CD1c-positive myeloid dendritic cell (primary cell): ENCODE measurements around the gene TEN1.
A peak's percentile ranks its signal among the peaks of the same experiment; 100 is the strongest.
"Not testable (repeated sequence)": the region's sequence is repeated elsewhere in the genome, so short reads cannot be mapped to it uniquely, and the experiment has no call there.

Experiments
- DNase-seq: peaks from one replicate; pipeline ENCODE4 v3.0.0-alpha.2; 2016; ENCODE audit errors: extremely low spot score

Gene TEN1

DNA sequence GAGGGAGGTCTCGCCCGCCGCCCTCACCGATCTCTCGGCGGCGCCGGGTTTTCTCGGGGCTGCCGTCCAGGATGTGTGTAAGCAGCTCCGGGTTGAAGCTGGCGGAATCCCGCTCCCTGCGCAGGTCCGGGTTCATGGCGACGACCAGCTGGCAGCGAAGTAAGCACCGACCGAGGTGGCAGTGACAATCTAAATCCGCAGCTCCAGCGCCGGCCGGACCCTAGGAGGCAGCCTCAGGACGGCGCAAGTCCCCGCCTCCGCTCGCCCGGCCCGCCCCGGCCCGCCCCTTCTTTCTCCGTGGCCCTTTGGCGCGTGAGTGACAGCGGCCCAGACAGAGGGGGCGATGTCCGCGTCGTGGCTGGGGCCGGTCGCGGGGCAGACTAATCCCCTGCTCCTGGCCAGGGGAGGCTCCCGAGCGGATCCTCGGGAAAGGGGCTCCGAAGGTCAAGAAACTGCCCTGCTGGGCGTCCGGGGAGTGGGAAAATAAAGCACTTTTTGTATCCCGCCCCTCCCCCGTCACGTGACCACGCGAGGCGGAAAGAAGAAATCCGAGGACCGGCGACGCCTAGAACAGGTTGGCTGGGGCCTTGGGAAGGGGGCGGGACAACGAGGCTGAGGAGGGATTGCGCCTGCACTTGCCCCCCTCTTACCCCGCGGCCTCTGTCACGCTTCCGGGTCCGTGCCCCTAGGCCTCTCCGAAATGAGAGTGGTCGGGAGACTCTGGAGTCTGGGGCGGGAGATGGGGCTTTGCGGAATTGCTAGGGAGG, at the start of gene TEN1, which contains the start of gene ACOX1:
TEN1 (plus strand) TSS at position 303 of the 767 bp plus-strand sequence. CDS start 6,953 bp downstream, outside the sequence.
ACOX1 (minus strand) TSS at position 229 of the 767 bp plus-strand sequence; CDS start at position 136, 93 bp downstream.
- peak; percentile 95 for DNase-seq

GRCh38 chr17:75931062-75931461, 48.0 kb upstream of the TEN1 start:
- DNase-seq, result no peak

DNA sequence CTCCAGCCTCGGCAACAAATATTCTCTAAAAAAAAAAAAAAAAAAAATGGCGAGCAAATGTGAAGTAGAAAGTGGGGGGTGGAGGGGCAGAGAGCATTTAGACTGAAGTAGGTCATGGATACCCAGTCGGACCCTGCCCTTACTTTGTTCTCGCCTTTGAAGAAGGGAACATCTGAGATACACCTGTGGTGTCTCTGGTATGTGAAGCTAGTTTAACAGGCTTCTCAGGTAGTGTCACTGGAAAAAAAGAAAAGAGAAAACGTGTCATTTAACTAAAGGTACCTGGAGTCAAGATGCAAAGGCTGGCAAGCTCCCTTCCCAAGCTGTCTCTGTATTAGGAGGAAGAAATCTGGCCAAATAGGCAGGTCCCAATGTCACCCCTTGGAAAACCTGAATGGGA, 46.2 kb upstream of the TEN1 start:
- DNase-seq, result no peak

DNA sequence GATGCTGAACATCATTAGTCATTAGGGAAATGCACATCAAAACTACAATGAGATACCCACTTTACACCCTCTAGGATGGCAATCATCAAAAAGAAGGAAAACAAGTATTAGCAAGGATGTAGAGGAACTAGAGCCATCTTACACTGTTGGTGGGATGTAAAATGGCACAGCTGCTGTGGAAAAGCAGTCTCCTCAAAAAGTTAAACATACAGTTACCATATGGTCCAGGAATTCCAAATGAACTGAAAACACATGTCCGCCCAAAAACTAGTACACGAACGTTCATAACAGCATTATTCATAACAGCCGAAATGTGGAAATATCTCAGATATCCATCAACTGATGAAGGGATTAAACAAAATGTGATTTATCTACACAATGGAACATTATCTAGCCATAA, 45.2 kb upstream of the TEN1 start:
- no peak for DNase-seq

DNA sequence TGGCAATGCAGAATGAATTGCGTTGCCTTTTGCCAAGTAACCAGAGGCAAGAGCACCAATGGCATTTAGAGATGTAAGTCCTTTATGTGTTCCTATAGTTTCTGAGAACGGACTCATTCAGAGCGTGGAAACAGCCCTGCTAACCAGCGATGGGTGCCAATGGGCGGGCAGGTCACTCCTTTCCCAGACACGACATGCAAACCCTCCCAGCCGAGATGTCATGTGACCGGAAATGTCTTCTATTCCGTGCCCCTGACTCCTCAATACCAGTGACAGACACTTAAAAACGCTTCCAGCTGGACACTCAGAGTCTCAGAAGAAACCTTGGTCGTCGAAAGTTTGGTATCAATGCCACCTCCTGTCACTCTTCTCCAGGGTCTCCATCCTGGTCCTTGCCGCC, 41.4 kb upstream of the TEN1 start:
- no peak for DNase-seq

GRCh38 chr17:75940727-75941441, 38.2 kb upstream of the TEN1 start, which contains the start of gene FBF1:
Gene FBF1, minus strand, starts transcription at chr17:75941042. Its CDS starts 2,893 bp downstream, at chr17:75938149.
- peak; percentile 96 for DNase-seq

DNA sequence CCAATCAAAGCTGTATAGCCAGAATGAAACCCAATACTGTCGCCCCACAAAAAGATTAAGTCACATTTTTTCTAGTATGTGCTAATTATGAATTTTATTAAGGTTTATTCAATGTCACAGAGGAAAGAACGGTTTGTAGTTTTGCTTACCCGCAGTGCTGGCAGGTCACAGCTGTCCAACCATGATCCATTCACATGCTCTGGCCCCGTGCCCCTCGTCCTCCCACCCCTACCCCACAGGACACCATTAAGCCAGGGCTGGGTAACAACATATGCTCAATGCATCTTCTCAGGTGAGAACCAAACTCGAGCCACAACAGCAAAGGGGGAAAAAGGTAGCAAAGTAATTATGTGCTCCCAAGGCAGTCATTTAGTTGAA, 37.6 kb upstream of the TEN1 start:
- DNase-seq, result no peak

DNA sequence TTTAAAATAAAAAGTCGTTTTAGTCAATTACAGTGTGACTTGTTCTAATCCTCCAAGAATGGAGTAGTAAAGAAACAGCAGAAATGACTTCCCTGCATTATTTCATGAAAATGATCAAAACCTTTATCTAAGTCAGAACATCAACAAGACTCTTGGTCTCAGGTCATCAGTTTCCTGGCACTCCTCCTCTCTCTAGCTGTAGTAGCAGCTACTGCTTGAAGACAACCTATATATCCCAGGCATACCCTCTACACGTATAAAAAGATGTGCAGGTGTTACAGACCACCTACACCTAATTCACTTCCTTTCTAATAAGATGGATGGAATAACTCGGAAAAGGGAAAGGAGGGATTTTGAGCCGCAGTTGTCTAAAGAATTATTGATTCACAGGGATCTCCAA, 36.6 kb upstream of the TEN1 start:
- DNase-seq, result no peak

GRCh38 chr17:75943491-75943890, 35.5 kb upstream of the TEN1 start:
- no peak for DNase-seq

- DNase-seq, result no peak
These were observed 33.8 kb upstream of the TEN1 start for GRCh38 chr17:75945211-75945610.

DNA sequence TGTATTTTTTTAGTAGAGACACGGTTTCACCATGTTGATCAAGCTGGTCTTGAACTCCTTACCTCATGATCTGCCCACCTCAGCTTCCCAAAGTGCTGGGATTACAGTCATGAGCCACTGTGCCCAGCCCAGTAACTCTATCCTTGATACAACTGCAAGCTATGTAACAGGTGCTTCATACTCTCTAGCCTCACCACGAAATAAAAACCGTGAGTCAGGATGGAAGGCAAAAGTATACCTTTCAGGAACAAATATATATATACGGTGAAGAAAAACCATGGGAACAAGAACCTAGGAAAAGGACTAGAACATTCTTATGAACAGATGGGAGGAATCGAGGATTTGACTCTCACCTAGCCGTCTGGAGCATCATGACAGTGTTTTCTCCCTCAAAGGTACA, 28.6 kb upstream of the TEN1 start:
- DNase-seq, result no peak

DNA sequence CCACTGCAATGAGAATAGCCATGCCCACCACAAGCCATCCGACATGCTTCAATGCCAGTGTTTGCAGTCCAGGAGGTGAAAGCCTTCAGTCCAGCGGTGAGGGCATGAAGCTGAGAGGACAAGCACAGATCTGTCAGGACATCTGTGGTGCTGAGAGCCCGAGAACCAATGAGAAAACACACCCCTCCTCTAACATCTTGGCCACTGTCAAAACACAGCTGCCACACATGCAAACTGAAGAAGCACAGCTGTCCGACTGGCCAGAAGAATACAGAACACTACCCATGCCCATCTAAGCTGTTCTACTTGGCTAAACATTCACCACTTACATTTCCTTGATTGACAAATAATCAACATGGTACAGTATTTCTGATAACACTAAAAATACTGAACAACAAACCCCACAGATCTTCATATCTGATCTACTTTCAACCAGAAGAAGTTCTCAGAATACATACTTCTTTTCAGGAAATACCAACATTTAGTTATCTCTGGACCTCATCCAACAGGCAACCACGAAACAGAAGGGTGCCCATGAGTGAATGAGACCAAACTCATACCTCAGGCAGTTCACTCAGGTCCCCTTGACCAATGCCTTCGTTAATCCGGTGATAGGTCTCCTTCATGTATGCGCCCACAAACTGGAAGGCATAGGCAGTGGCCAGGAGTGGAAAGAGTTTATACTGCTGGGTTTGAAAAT, 28.0 kb upstream of the TEN1 start:
- DNase-seq, result no peak

- no peak for DNase-seq
These were observed 19.8 kb upstream of the TEN1 start for GRCh38 chr17:75959051-75959838.

DNA sequence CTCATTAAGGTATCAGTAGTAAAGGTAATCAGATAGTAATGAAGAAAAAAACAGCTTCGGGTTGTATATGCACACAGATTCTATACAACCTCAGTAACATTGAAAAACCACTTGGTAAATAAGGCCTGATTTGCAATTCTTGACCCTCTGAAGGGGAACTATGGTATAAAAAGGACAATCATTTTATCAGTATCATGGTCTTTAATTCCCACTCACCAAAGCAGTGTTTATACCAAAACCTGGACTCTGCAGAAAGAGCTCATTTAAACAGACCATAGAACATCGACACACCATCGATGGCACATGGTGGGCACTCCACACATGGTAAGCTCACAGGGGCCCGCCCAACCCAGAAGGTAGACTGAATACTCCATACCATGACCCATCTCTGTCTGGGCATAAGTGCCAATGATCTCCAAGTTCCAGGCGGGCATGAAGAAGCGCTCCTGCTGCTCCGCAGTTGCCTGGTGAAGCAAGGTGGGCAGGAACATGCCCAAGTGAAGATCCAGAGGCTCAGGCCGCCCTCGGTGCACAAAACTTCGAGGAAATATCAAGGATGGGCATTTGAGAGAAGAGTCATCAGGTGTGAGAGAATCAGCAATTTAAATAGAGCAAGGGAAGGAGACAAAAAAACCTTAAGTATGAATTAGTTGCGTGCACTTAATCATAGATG, 19.1 kb upstream of the TEN1 start:
- DNase-seq, result no peak

DNA sequence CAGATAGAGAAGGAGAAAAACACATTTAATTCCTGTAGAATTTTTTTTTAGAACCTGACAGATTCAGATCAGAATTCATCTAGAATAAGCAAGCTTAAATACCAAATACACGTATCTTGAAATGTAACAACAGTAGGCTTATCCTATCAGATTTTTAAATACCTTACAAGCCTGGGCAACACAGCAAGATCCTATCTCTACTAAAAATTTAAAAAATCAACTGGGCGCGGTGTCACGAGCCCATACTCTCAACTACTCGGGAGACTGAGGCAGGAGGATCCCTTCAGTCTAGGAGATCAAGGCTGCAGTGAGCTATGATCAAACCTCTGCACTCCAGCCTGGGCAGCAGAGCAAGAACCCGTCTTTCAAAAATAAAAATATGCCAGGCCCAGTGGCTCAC, 13.6 kb upstream of the TEN1 start:
- DNase-seq, result no peak

DNA sequence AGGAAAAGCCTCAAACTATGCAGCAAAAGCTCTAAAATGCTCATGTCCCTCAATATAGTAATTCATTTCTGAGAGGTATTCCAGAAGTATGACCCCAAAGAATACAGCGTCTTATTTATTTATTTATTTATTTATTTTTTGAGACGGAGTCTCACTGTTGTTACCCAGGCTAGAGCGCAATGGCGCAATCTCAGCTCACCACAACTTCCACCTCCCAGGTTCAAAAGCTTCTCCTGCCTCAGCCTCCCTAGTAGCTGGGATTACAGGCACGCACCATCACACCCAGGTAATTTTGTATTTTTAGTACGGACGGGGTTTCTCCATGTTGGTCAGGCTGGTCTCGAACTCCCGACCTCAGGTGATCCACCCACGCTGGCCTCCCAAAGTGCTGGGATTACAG, 10.0 kb upstream of the TEN1 start:
- DNase-seq, result not testable (repeated sequence)

DNA sequence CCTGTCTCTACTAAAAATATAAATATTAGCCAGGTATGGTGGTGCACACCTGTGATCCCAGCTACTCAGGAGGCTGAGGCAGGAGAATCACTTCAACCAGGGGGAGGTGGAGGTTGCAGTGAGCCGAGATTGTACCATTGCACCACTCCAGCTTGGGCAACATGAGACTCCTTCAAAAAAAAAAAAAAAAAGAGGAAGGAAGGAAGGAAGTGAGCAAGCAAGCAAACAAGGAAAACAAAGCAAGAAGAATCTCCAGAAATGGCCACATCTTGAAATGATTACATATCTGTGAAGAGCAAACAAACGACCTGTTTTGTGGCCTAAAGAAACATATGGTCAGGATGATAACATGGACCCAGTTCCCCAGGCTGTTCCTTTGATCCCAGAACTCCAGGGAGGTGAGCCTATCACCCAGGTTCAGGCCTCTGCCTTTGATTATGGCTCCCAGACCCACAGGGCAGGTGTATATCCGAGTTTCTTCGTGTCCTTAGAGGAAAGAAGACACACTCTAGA, 9.0 kb upstream of the TEN1 start:
- peak; percentile 35 for DNase-seq

GRCh38 chr17:75970626-75971025, 8.4 kb upstream of the TEN1 start:
- DNase-seq, result no peak

DNA sequence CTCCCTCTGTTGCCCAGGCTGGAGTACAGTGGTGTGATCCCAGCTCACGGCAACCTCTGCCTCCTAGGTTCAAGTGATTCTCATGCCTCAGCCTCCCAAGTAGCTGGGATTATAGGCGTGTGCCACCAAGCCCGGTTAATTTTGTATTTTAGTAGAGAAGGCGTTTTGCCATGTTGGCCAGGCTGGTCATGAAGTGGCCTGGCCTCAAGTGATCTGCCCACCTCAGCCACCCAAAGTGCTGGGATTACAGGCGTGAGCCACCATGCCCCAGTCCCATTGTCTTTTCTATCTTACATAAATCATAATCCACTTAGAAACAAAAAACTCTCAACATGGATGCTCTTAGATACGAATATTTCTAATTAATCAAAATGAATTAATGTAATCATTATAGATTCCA, 3.9 kb upstream of the TEN1 start:
- not testable (repeated sequence) for DNase-seq

- no peak for DNase-seq
These were observed 3.3 kb upstream of the TEN1 start for GRCh38 chr17:75975757-75976174.
